ENCODE results near the gene NUTM2A.
"Not testable (repeated sequence)": the region's sequence is repeated elsewhere in the genome, so short reads cannot be mapped to it uniquely, and the experiment has no call there.

GRCh38 chr10:87213806-87214205 lies 11.4 kb upstream of the NUTM2A start:
- TF ChIP-seq CTCF, POLR2A, EP300 (IDR thresholded peaks at IDR 0.05): not testable (repeated sequence)

Measured in tibial nerve (tissue), 4 donors.